Epithelial cell of prostate (primary cell): ENCODE results near the gene UNC13B.

Experiments
- DNase-seq: peaks from one replicate; pipeline ENCODE4 v3.0.0-alpha.2; 2011; ENCODE audit warnings: low read depth, low spot score
- H3K27ac ChIP-seq: fragments of 450-650 bp; 2 replicates; pipeline ENCODE4 v1.5.1; 2017; ENCODE audit warnings: mild to moderate bottlenecking

UNC13B gene

DNA sequence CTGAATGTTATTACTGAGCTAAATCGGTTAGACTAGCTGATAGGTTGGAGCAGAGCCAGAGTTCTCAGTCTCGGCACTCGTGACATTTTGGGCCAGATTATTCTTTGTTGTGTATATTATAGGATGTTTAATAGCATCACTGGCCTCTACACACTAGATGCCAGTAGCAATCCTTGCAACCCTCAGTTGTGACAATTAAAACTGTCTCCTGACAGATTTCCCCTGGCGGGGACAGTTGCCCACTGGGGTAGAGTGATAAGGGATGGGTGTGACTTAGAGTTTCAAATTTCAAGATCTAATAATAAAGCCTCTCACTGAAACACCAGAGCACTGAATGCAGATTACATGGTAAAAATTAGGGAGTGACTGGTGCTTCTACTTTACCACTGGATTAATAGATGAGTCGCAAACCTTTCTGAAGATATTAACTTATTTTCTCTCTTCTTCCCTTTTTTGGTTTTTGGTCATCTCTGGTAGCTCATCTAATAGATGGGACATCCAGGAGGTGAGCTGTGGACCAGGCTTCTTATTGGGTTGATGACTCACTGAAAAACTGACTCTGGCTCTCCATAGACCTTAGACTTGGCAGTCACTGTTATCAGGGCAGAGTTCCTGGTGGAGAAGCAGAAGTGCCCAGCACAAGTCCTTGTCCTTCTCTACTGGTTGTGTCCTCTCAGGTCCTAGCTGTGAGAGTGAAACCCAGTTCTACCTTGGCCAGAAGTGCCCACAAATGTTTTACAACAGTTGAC, 150.3 kb downstream of the UNC13B start:
- no peak overlapping the region for H3K27ac ChIP-seq

DNA sequence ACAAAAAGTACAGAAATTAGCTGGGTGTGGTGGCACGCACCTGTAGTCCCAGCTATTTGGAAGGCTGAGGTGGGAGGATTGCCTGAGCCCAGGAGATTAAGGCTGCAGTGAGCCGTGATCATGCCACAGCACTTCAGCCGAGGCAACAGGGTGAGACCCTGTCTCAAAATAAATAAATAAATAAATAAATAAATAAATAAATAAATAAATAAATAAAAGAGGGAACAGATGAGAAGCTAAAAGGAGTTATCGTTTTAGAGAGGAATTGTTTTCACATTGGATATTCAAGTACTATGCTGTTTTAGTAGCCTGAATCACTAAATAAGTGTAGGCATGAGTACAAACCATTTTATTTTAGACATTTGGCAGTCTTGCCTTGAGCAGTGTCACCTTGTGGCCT, 151.7 kb downstream of the UNC13B start:
- no peak overlapping the region for H3K27ac ChIP-seq
- no peak for DNase-seq

More for the DNA sequence above, 150.3 kb downstream of the UNC13B start:
- no peak for DNase-seq

DNA sequence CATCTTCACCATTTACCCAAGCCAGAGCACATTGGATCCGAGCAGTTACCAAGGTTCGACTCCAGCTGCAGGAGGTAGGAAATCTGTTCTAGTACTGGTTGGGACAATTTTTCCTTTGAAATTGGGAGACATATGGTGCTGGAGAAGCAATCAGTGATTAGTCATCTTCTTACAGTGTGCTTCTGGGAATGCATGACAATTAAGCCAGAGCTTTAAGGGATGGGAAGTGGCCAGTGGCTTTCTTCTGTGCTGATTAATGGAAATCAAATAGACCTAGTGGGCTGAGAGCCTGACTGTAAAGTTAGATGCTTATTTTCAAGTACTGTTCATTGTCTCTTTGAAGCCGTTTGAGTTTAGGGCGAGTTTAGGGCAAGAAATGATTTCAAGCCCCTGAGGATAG, 152.1 kb downstream of the UNC13B start:
- no peak overlapping the region for H3K27ac ChIP-seq
- no peak for DNase-seq

DNA sequence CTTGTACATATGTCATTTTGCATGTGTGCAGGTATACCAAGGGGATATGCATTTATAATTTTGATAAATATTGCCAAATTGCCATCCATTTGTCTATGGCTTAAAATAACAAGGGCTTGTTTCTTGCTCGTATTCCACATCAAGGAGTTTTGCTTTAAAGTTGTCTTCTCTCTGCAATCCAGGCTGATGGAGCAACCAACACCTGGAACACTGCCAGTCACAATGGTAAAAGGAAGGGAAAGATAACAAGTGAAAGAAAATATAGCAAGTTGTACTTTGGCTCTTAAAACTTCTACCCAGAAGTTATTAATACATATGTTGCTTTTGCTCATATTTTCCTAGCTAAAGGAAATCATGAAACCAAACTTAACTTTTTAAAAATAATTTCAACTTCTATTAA, 156.9 kb downstream of the UNC13B start:
- DNase-seq: no peak
- H3K27ac ChIP-seq: no peak overlapping the region

DNA sequence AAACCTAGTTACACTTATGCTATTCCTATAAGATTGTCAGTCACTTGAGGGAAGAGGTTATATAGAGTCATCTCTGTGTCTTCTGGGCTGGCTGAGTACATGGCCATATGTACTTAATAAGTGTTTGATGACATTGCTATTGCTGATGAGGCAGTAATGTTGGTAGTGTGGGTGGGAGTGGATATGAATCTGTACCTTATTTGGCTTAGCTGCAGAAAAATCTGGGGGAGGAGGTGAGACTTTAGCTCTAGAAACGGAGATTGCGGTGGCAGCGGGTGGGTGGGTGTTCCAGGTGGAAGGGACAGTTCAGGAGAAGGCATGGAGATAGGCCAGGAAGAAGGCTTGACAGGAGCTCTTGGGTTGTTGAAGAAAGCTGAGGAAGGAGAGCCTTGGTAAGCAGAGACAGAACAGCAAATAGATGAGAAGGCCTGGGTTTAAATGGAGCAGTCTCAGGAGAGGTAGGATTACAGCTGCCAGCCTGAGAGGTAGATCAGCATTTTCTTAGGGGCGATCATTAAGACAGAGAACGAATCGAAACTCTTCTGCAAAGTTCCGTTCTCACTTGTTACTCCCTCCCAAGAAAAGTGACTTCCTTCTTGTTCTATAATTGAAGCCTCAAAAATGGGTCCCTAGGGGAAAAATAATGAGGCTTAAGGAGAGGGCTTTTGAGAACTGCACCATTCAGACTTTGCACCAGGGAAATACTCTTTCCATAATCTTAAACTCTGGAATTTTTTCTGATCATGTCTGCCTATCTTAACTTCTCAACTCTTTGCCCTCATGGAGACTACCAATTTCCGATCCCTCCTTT, 160.5 kb downstream of the UNC13B start:
- DNase-seq: no peak
- no peak overlapping the region for H3K27ac ChIP-seq

DNA sequence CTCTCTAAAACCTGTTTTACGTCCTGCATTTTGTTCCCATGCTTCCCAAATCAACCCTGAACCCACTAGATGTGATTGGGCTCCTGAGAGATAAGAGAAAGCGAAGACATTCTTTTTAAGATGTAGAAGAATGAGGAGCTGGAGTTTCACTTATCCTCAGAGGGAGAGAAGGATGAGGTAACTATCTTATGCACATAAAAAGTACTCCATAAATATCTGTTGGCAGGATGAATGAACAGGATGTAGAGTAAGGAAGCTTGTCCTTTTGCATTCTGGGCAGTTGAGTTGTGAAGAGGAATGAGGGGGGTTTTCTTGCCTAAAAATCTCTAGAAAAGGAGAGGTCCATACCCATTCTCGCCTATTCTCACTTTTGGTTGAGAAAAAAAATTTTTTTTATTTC, 163.2 kb downstream of the UNC13B start:
- no peak for DNase-seq
- no peak overlapping the region for H3K27ac ChIP-seq

DNA sequence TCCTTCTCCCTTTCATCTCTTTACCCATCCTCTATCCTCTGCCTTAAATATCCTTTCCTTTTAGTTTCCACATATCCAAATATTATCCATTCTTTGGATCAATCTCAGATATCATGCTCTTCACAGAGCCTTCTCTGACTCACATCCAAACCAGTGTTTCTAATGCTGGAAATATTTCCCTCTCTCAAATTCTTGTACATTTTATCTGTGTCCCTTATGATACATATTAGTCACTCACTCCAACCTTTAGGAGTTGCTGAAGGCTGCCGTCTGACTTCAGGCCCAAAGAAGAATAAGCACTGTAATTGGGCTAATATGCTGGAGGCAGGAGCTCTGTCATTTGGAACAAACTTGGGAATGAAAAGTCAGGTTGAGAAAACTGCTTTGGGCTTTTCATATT, 171.7 kb downstream of the UNC13B start:
- DNase-seq: no peak
- no peak overlapping the region for H3K27ac ChIP-seq

DNA sequence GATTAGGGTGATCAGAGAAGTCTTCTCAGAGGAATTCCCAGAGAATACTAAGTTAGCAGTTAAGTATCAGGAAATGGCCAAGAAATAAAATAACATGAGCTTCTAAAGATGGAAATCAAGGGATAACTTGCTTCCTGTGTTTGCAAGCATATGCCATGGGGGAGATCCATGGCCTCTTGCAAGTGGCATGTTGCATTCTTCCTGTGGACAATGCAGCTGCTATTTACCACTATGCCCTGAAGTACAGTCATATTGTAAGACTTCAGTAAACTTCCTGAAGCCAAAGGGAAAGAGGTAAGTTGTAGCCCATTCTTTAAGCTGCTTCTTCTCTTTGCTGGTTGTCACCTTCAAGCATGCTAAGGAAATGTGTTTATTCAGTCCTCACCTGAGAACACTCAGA, 173.4 kb downstream of the UNC13B start:
- DNase-seq: no peak
- no peak overlapping the region for H3K27ac ChIP-seq

DNA sequence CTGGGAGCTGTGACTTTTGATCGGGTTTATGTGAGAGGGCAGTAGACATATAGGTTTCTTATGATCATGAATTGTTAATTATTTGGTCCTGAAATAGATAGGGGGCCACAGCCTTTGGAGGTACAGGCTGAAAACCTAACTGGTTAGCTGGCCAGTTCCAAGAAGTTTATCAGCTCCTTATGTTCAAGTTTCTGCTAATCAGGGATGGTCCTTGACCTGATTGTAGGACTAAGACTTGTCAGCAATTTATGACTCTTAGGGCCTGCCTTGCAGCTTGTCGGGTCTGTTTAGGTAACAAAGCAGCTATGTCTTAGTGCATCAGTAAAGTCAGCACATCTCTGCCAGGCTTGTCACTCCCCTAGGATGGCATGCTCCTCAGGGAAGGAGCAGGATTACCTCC, 176.3 kb downstream of the UNC13B start:
- no peak for DNase-seq
- peak overlapping the region; percentile 21 for H3K27ac ChIP-seq

DNA sequence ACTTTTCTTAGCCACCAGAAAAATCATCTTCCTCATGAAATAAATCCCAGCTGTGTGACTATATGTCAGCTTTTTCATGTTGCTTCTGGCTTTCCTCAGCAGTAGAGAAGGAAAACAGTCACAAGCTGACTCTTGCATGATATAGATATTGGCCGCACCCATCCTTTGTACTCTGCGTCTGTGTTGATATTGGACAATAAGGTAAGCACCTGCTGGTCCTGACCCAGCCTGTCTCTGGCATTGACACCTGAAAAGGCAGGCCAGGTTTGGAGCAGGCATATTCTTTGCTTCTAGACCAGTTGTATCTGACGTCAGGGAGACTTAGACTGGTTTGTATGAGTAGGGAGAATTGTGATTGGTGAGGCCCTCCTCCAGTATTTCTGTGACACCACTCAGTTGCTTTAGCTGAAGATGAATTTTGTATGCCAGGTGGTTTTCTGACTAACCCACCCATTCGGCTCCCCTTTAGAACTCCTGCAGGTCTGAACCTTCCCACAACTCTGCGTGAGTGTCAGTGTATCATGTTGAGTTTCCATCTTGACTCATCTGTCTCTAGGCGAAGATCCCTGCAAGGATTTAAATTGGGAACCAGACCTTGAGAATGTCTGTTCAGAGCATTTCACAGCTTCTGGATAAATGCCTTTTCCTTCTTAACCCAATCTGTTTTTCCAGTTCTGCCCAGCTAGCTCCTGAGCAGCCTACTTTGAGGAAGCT, 176.9 kb downstream of the UNC13B start:
- no peak for DNase-seq

DNA sequence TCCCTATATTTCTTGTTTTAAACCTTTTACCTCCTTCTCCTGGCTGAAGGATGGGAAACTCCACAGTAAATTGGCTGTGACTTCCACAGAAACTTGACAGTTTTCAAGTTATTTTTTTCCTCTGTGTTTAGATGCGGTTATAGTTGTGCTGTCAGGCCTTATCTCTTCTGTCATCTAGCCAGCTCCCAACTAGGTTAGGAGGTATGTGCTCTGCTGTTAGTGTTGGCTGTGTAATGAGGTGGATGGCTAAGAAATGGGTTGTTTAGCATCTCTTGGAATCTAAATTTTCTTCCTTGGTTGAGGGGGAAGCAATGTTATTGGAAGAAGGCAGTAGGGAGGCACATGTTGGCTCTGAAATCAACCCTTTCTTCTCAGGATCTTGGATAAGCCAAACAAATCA, 178.2 kb downstream of the UNC13B start:
- DNase-seq: no peak

More for the DNA sequence above, 176.9 kb downstream of the UNC13B start:
- H3K27ac ChIP-seq: peak overlapping the region; percentile 21

DNA sequence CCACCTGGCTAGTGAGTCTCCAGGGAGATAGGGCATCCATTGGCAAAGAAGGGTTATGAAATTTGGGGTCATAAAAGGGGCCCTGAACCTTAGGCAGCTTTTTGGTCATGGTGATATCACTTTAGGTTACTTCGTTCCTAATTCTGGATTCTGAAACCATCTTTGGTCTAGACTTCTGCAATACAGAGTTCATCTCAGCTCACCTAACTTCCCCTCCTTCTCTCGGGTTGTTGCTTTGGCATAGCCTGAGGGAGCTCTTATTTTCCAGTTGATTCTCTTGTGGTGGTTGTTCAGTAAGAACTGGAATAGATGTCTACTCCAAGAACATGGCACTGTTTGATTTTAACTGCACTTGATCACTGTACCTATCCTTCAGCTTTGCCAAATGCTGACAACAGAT, 179.2 kb downstream of the UNC13B start:
- DNase-seq: no peak
- no peak overlapping the region for H3K27ac ChIP-seq

More for the DNA sequence above, 178.2 kb downstream of the UNC13B start:
- H3K27ac ChIP-seq: no peak overlapping the region

DNA sequence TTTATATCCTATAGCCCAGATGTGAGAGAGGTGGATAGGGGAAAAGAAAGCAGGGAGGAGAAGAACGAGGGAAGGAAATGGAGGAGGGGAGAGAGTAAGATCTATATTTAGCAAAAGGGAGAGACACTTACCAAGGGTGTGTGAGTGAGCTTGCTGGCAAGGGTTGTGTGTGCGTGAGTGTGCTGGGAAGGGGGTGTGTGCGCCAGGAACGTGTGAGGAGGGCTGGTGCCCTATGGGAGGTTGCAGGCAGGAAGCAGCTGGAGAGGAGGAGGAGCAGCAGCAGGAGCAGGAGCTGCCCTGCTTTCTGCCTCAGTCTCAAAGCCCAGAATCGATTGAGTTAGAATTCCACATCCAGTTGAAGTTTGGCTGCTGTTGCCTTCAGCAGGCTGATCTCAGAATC, 179.8 kb downstream of the UNC13B start:
- H3K27ac ChIP-seq: no peak overlapping the region

DNA sequence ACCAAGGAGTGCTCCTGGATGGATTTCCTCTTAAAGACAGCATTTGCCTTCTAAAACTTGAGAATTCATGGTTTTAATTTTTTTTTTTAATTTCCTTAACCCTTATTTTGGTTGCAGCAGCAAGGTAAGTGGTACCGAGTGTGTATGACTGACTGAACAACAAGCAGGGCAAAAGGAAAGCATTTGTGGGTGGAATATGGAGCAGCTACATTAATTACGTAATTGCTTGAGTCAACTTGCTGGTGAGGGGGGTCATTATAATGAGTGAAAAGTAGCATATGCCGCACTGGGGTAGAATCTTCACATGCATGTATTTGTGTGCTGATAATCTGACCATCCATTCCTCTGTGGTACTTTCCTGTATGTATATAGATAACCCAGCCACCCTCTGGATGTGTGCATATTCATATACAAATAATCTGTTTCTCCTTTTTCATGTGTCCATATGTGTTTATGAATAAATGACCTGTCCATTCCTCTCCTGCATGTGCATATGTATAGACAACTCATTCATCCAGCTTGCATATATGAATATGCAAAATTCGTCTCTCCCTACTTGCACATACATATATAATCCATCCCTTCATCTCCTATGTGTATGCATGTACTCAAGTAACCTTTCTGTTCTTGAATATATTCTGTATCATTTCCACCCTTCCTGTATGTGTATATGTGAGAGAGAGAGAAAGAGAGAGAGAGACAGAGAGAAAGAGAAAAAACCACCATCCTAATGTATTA, 180.6 kb downstream of the UNC13B start:
- H3K27ac ChIP-seq: no peak overlapping the region
- no peak for DNase-seq

More for the DNA sequence above, 179.8 kb downstream of the UNC13B start:
- no peak for DNase-seq

DNA sequence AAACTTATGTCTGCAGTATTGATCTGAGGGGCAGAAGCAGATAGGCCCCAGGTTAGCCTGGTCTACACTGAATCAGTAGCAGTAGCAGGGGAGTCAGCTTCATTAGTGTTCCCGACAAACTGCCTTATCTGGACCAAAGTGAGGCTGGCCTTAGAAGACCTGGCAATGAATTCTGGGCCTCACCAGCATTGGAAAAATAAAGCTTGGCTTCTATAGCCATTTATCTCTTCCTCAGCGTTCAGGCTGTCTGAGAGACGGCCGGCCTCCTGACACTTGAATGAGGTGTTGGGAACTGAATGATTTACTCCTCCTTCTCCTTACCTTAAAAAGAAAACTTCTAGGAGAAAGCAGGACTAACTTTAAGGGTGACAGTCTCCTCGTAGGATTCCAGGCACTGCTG, 186.3 kb downstream of the UNC13B start:
- H3K27ac ChIP-seq: no peak overlapping the region
- no peak for DNase-seq

DNA sequence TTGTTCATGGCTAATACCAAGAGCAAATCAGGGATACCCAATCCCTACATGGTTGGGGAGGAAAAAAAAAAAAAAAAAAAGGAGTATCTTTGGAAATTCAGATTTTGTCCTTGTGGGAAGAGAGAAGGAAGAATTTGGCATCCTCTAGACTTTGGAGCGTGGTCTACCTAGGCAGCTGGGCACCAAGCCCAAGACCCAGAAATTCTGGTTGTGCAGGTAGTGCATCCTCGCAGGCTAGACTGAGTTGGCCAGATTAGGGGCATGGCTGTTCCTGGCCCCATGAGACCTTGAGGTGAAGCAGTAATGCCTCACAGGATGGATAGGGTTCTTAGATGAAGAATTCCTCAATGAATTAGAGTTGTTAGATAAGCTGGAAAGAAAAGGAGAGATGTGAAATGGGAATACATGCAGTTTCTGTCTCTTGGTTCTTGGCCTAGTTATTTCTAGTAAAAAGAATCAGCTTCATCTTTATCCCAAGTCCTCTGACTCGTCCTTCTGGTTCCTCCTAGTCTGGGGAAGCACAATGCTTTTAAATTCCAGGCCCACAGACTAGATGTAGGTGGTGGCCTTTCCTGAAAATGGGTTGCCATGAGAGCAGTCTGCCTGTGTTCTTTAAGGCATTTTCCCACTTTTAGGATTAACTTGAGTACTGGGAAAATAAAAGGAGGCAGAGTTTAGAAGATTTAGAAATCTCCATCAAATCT, 187.6 kb downstream of the UNC13B start:
- H3K27ac ChIP-seq: no peak overlapping the region
- no peak for DNase-seq

DNA sequence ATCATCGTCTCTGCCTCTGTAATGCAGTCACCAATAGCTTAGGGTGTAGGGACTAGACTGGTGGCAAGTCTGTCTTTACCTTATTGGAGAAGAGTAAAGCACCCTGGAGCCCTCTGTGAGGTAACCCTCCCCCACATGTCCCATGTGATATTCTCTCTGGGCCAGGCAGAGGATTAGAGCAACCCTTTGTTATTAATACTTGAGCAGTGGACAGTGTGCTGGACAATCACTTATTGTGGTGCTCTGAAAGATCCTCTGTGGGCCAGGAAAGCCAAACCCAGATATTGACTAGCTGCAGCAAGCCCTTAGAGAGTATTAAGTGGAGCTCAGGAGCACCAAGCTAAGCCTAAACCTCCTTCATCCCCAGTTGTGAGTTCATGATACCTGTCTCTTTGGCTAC, 188.4 kb downstream of the UNC13B start:
- no peak overlapping the region for H3K27ac ChIP-seq

DNA sequence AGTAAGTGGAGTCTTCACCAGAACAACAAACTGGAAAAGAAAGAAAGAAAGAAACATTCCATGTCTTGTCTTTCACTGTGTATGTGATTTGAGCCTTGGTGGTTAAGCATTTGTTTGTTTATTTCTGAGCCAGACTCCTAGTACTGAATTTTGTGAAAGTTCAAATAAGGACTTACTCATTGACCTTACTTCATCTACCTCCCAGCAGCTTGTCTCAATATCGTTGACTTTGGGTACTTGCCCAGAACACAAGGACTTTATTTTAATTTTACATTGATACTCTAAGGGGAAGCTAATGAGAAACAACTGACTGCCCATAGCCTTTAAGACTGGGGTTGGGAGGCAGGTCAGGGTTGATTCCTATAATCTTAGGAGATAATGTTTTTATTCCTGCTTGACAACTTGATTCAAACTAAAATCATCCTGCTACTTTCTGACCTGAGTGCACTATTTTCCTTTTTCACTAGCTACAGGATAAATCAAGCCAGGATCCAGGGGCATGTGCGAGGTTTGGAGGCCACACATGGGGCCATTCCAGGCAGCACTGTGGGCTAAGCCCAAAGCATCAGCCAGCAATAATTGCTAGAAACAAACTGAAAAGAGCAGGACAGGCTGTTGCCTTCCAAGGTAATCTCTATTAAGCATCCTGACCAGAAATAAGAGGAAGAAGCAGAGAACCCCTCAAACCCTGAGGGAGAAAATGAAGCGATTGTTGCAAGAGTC, 189.2 kb downstream of the UNC13B start:
- DNase-seq: no peak
- no peak overlapping the region for H3K27ac ChIP-seq

More for the DNA sequence above, 188.4 kb downstream of the UNC13B start:
- no peak for DNase-seq

DNA sequence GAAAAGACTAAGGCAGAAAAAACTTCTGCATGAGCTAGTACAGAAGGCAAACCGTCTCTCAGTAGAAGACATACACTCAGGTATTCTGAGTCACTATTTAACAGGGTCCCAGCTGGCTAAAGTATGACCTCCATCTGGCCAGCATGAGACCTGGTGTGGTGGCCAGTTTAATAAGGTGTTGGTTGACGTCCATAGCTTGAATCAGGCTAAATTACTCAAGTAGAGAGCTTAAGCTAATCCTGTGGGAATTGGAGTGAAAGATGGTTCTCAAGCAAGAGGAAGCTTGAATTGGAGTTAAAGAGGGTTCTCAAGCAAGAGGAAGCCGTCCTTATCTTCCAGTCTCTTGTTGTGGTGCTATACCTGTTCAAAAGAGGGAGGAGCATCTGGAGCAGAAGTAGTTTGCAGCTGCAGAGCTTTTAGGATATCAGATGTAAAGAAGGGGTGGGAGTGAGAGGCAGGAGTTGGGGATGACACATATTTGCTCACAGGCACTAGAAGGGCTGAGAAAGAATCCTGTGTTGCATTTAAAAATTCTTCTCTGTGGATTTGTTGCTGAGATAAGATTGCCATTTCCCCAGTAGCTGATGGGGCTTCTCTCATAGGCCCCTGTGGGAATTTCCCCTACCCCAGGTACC, 192.0 kb downstream of the UNC13B start:
- no peak overlapping the region for H3K27ac ChIP-seq
- no peak for DNase-seq
